Measurements from ENCODE around the gene TMEM141. TPM values are rescaled to one million over a fixed set of nuclear protein-coding genes. Genes with fewer than 3 reads are reported as not detected.

TMEM141 gene
- total RNA-seq, 1 experiment from 2014 or later = 32.7 TPM

DNA sequence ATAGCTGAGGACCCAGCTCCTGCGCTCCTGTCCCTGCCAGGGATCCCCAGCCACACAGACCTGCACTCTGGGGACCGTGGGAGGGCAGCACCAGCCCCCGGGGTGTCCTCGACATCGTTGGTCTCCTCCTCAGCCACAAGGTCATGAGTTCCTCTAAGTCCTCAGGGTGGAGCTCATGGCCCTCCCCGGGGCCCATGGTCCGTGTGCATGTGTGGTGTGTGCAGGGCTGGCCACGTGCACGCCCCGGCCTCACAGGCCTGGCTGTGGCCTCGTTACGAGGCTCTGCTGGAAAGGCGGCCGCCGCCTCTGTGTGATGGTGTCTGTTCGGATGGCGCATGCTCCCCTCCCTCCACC, 35.0 kb downstream of the TMEM141 start:
- H3K4me1 ChIP-seq (ENCODE audit: insufficient read depth, low read length, poor library complexity, severe bottlenecking) = no peaks in the 10 kb centered on the region
- DNase-seq (ENCODE audit: low spot score) = no peak
- H3K27me3 ChIP-seq (replicated peaks; ENCODE audit: insufficient read depth, low read depth, low read length, poor library complexity) = no peaks in the 10 kb centered on the region
- ChIA-PET POLR2A (ENCODE audit: low non-redundant PET) (no interaction called here), CTCF (no interaction called here)
- no peaks in the 10 kb centered on the region for H3K9me3 ChIP-seq (ENCODE audit: low read depth, low read length, poor library complexity, severe bottlenecking)
- intact Hi-C loops (cut with micrococcal nuclease; ENCODE audit: unreplicated experiment) = no loop called here
- TF ChIP-seq EZH2 (IDR thresholded peaks at IDR 0.05; ENCODE audit: borderline replicate concordance, low read depth, low read length, poor library complexity, severe bottlenecking) = no peak
- TF ChIP-seq, protein P1, sequence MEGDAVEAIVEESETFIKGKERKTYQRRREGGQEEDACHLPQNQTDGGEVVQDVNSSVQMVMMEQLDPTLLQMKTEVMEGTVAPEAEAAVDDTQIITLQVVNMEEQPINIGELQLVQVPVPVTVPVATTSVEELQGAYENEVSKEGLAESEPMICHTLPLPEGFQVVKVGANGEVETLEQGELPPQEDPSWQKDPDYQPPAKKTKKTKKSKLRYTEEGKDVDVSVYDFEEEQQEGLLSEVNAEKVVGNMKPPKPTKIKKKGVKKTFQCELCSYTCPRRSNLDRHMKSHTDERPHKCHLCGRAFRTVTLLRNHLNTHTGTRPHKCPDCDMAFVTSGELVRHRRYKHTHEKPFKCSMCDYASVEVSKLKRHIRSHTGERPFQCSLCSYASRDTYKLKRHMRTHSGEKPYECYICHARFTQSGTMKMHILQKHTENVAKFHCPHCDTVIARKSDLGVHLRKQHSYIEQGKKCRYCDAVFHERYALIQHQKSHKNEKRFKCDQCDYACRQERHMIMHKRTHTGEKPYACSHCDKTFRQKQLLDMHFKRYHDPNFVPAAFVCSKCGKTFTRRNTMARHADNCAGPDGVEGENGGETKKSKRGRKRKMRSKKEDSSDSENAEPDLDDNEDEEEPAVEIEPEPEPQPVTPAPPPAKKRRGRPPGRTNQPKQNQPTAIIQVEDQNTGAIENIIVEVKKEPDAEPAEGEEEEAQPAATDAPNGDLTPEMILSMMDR (conservative IDR thresholded peaks at IDR 0.05; ENCODE audit: low read depth, low read length) = no peak
- H3K4me3 ChIP-seq (ENCODE audit: low read depth, low read length, poor library complexity, severe bottlenecking) = no peak overlapping the region
- H3K36me3 ChIP-seq (ENCODE audit: insufficient read depth, low read length, poor library complexity, severe bottlenecking) = peaks cover 72% of the 10 kb centered on the region
- no TSS peak for BruUV-seq (replicated peaks)
- H3K27ac ChIP-seq (ENCODE audit: low read depth, low read length, poor library complexity, severe bottlenecking) = no peak overlapping the region

DNA sequence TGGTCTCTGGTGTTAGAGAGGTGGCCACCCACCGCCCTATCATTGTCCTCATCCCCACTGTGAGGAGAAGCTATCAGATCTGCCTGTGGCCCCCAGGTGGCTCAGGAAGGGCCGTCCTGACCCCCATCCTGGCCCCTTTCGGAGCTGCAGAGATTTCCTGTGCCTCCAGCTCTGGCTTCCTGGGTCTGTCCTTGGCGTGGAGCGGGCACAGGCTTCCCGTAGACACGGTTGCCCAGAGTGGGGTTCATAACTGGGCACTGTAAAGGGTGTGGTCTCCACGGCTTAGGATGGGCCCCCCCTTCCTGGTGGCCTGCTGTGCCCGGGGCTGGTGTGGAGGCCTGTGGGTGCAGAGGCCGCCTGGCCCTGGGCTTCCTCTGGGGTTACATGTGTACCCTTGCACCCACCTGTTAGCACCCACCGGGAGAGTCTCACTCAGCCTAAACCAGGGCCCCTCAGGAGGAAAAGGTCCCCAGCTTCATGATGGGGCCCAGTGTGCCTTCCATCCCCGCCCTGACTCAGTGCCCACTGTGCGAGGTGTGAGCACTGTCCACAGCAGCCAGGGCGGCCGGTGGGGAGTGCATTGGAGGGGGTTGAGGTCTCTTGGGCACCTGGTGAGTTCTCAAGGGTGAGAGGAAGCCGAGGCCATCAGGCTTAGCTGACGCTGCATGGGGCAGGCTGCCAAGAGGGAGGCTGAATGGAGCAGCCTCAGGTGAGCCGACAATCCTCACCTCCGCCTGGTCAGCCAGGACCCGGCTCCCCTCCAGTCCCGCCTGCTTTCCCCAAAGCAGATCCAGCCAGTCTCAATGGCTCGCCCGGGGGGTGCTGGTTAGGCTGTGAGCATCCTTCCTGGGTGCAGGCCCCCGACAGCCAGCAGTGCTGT, 35.8 kb downstream of the TMEM141 start:
- no peaks in the 10 kb centered on the region for H3K4me1 ChIP-seq (ENCODE audit: insufficient read depth, low read length, poor library complexity, severe bottlenecking)
- TF ChIP-seq EZH2 (IDR thresholded peaks at IDR 0.05; ENCODE audit: borderline replicate concordance, low read depth, low read length, poor library complexity, severe bottlenecking) = no peak
- TF ChIP-seq, protein P1 (conservative IDR thresholded peaks at IDR 0.05; ENCODE audit: low read depth, low read length) = no peak
- CTCF ChIA-PET = no interaction called here
- H3K4me3 ChIP-seq (ENCODE audit: low read depth, low read length, poor library complexity, severe bottlenecking) = no peak overlapping the region
- no peaks in the 10 kb centered on the region for H3K9me3 ChIP-seq (ENCODE audit: low read depth, low read length, poor library complexity, severe bottlenecking)
- intact Hi-C loops (cut with micrococcal nuclease; ENCODE audit: unreplicated experiment) = no loop called here
- no TSS peak for BruUV-seq (replicated peaks)
- H3K36me3 ChIP-seq (ENCODE audit: insufficient read depth, low read length, poor library complexity, severe bottlenecking) = peaks cover 79% of the 10 kb centered on the region
- H3K27ac ChIP-seq (ENCODE audit: low read depth, low read length, poor library complexity, severe bottlenecking) = no peak overlapping the region
- H3K27me3 ChIP-seq (replicated peaks; ENCODE audit: insufficient read depth, low read depth, low read length, poor library complexity) = no peaks in the 10 kb centered on the region
- POLR2A ChIA-PET (ENCODE audit: low non-redundant PET) = no interaction called here
- DNase-seq (ENCODE audit: low spot score) = no peak

DNA sequence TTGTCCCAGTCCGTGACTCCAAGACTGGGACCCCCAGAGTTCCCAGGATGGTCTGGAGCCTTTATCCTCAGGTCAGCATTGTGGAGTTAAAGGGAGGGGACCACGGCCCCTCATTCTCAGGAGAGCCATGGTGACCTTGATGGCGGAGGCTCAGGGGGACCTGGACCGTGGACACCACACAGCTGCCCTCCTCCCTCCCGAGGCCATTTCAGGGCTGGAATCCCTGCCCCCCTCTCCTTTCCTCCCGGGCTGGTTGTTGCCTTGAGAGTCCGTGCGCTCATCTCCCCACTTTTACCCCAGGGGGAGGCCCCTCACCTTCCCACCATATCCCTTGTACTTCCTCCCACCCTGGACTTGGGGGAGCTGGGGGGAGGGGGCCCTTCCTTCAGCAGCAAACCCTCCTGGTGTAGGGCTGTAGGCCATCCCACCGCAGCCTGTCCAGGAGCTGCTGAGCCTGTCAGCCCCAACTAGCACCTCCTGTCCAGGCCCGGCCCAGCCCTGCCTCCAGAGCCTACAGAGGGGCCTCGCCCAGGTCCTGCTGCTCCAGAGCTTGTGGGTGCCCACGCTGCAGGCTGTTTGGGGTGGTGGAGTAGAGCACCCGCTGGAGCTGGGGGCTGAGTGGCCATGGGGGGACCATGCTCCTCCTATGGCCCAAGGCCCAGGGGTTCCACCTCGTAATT, 36.8 kb downstream of the TMEM141 start:
- H3K36me3 ChIP-seq (ENCODE audit: insufficient read depth, low read length, poor library complexity, severe bottlenecking) = peaks cover 83% of the 10 kb centered on the region
- no peaks in the 10 kb centered on the region for H3K27me3 ChIP-seq (replicated peaks; ENCODE audit: insufficient read depth, low read depth, low read length, poor library complexity)
- TF ChIP-seq, protein P1 (conservative IDR thresholded peaks at IDR 0.05; ENCODE audit: low read depth, low read length) = no peak
- TF ChIP-seq EZH2 (IDR thresholded peaks at IDR 0.05; ENCODE audit: borderline replicate concordance, low read depth, low read length, poor library complexity, severe bottlenecking) = no peak
- no TSS peak for BruUV-seq (replicated peaks)
- ChIA-PET POLR2A (ENCODE audit: low non-redundant PET) (no interaction called here), CTCF (no interaction called here)
- no peaks in the 10 kb centered on the region for H3K4me1 ChIP-seq (ENCODE audit: insufficient read depth, low read length, poor library complexity, severe bottlenecking)
- DNase-seq (ENCODE audit: low spot score) = no peak
- H3K9me3 ChIP-seq (ENCODE audit: low read depth, low read length, poor library complexity, severe bottlenecking) = no peaks in the 10 kb centered on the region
- intact Hi-C loops (cut with micrococcal nuclease; ENCODE audit: unreplicated experiment) = no loop called here
- no peak overlapping the region for H3K4me3 ChIP-seq (ENCODE audit: low read depth, low read length, poor library complexity, severe bottlenecking)
- H3K27ac ChIP-seq (ENCODE audit: low read depth, low read length, poor library complexity, severe bottlenecking) = no peak overlapping the region

All from A673 (cell line).